Caki2 (cell line): ENCODE data around the gene SLC39A5. TPM values are rescaled to one million over a fixed set of nuclear protein-coding genes. Genes with fewer than 3 reads are reported as not detected.

Experiments used
- DNase-seq: peaks from one replicate; pipeline ENCODE4 v3.0.0-alpha.2; 2015; ENCODE audit warnings: low read depth
- in situ Hi-C: cut with HindIII; loops from 2 replicates; pipeline ENCODE4 v1.10.0; 2016; ENCODE audit warnings: low sequenced_read_pairs, low pct_unique_long_range_greater_than_20kb, mixed read lengths
- total RNA-seq: library from RNA; depleted of rRNA; stranded (reverse); fragments of >200 nt; shearing (Covaris generic); gene quantifications from 2 replicates; pipeline ENCODE4 v1.2.3, GENCODE V29; 2014; ENCODE audit warnings: low replicate concordance

SLC39A5 gene
- total RNA-seq, 1 experiment from 2014 or later, result not detected

DNA sequence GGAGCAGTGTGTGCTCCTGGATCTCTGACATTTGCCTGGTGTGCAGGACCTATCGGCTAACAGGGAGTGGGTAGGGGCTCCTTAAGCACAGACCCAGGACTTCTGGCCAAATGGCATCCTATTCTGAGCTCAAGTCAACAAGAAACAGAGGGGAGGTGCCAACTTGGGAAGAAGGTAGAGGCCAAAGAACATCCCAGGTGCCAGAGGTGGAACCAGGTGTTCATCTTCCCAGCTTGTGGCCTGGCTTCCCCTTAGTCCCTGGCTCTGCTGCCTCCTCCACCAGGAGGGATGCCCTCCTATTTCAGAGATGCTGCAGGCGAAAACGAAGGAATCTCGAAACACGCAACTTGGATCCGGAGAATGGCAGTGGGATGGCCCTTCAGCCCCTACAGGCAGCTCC, 6.2 kb downstream of the SLC39A5 start:
- in situ Hi-C loops, result no loop called here
- no peak for DNase-seq

DNA sequence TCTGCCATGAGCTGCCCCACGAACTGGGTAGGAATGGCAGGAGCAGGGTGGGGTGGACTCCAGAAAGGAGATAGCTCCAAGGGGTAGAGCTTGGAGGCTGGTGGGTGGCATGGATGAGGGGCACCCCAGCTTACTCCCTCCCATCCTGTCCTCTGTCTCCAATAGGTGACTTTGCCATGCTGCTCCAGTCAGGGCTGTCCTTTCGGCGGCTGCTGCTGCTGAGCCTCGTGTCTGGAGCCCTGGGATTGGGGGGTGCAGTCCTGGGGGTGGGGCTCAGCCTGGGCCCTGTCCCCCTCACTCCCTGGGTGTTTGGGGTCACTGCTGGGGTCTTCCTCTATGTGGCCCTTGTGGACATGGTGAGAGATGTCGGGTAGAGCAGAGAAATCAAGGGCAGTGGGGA, 7.1 kb downstream of the SLC39A5 start:
- DNase-seq, result no peak

DNA sequence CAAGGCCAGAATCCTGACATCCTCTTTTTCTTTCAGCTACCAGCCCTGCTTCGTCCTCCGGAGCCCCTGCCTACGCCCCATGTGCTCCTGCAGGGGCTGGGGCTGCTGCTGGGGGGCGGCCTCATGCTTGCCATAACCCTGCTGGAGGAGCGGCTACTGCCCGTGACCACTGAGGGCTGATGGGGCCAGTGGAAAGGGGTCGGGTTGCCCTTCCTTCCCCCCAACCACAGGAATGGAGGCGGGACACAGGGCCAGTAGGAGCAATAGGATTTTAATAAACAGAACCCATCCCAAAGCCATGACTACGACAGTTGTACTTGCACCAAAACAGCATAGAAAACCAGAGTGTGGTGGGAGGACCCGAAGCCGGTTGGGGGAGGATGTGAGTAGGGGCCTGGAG, 7.7 kb downstream of the SLC39A5 start:
- in situ Hi-C loops, result no loop called here
- no peak for DNase-seq

More for the DNA sequence above, 7.1 kb downstream of the SLC39A5 start:
- in situ Hi-C loops, result no loop called here

DNA sequence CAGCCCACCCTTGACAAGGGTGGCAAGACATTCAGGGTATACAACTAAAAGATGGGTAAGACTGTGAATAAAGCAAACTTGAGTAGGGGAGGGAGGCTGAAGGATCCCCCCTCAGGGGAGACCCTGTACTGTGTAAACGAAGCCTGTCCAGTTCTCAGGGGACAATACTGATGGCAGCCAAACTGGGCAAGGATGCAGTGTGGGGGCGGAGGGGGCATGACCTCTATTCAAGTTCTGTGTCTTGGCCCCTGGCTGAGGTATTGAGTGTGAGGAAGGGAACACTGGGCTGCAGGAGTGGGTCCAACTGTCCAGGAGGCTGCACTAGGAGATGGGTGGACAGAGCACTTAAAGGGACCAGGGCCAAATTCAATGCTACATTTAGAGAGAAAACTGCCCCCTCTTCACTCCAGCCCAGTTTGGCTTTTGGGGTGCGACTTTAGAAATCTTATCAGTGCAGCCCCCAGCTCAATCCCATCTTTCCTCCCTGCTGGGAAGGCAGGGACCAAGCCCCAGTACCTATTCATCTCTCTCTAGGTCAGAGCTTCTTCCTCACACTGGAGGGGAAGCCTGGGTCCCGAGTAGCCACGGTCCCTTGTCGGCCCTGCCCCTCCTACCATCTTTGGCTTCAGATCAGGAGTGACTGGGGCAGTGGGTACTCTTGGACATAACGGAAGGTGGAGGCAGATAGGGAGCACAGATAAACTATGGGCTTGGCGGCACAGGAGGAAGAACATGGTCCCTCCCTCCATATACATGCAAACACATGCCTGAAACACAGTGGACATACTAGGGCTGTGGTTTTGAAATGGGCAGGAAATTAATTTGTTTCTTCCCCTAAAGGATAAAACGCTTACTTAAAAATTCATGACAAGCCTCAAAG, 11.8 kb downstream of the SLC39A5 start:
- in situ Hi-C loops, result no loop called here

DNA sequence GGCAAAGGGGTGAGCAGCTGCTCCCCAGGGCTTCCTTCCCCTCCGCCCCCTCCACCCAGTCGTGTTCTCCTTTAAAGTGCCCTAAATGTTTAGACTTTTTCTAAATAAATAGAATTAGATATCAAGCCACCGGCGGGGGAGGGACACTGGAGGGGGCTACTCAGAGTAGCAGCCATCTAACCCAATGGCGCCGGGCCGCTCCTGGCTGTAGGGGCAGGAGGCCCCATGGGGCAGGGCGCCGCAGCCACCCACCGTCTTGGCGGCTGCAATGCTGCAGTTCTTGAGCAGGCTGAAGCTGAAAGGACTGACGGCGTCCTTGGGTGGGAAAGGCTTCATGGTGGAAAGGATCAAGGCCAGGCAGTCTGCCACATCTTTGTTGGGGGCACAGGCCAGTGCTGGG, 13.1 kb downstream of the SLC39A5 start:
- DNase-seq, result no peak
- in situ Hi-C loops, result no loop called here

More for the DNA sequence above, 11.8 kb downstream of the SLC39A5 start:
- DNase-seq, result no peak

DNA sequence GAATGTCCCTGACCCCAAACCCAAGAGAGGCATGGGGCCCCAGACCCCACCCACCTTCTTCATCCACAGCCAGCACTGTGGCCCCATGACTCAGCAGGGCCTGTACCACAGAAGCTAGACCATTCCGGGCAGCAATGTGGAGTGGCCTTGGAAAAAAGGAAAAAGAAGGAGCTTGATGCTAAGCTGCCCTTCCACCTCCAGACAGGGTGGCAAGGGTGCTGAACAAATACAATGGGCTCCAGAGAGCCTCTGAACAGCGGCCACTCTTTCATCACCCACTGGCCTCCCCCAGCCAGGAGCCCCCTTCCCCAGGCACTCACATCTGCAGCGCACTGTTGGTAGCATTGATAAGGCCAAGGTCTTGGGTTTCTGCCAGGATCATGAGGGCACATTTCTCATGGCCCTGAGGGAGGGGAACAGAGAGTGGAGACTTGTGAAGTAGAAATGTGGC, 13.9 kb downstream of the SLC39A5 start:
- in situ Hi-C loops, result no loop called here
- DNase-seq, result no peak

DNA sequence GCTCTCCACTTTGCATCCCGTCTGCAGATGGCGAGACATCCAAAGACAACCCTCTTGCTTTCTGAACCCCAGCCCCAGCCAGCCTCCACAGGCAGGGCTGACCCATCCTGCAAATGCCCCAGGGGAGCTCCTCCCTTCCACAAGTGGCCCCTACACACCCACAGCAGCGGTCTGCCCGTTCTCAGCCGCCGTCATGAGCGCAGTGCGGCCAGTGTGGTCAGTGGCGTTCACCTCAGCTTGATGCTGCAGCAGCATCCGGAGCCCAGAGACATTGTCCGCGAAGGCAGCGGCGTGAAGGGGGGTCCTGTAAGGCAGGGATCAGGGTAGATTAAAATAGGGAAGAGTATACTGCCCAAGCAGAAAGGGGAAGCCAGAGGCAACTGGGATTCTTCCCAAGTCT, 14.6 kb downstream of the SLC39A5 start:
- DNase-seq, result no peak
- in situ Hi-C loops, result no loop called here

DNA sequence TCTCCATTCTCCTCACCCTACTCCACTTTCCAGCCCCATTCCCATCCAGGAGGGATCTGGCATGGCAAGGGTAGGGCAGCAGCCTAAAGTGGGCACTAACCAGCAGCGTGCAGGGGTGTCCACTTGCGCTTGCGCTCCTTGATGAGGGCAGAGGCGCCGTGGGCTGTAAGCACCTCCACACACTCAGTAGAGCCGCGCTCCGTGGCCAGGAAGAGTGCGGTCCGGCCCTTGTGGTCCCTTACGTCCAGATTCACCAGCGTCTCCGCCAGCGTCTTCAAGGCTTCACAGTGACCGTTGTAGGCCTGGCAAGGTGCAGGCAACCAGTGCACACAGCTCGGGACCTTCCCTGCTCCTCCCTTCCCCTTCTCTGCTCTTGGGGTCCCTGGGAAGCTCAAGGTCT, 18.1 kb downstream of the SLC39A5 start:
- in situ Hi-C loops, result no loop called here
- no peak for DNase-seq

DNA sequence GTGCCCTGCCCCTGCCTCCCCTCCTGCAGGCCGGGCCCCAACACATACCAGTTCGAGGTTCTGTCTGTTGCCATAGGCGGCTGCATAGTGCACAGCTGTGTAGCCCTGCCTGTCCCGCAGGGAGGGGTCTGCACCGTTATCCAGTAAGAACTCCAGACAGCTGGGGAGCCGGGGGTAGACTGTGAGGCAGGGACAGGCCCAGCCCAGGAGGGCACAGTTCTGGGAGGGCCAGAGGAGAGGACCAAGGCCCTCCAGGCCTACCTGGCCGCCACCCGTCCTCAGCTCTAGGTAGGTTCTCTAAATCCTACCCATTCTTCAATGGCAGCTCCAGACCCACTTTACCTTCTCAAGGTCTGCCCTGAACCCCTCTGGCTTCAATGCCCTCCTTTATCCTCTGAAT, 18.9 kb downstream of the SLC39A5 start:
- no peak for DNase-seq
- in situ Hi-C loops, result no loop called here

DNA sequence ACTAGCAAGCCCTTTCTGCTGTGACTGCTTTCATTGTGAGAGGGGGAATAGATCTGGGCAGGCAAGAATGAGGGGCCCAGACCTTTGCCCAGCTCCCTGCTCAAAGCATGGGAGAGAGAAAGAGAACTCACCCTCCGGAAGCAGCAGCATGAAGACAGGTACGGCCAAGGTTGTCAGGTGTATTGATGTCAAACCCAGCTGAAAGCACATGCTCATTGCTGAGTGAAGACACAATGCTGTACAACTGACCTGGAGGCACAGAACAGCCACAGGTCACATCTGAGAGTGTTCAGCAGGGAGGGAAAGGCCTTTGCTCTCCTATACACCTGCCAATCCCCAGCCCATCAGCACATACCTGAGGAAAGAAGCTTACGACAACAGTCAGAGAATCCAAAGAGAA, 22.8 kb downstream of the SLC39A5 start:
- in situ Hi-C loops, result no loop called here

DNA sequence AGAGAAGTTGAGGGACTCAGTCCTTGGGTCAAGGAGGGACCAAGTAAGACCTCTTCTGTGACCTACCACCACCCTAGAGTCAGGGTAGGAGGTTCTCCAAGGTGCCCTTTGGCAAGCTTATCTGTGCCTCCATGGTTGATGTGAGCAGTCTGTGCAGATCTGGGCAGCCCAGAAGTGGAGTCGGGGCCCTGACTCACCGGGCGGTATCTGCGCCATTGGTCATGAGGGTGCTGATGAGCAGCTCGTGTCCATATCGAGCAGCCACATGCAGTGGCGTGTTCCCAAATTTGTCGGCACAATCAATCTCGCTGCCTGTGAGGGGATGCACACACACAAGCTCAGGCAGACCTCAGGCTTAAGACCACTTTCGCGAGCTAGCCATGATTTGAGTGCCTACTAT, 23.2 kb downstream of the SLC39A5 start:
- in situ Hi-C loops, result no loop called here
- no peak for DNase-seq

More for the DNA sequence above, 22.8 kb downstream of the SLC39A5 start:
- DNase-seq, result no peak

DNA sequence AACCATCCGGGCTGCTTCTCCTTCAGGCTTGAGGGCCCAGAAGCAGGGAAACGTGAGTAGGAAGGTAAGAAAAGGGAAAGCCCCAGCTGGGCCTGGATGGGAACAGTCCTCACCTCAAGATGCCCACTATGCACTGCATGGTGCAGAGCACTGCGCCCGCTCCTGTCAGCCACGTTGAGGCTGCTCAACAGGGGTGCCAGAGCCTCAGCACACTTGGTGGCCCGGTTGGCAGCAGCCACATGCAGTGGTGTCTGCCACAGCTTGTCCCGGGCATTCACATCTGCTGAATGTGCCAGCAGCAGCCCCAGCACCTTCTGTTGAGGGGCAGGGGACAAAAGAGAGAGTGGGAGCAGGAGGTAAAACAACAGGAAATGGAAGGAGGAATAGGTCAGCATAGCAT, 25.8 kb downstream of the SLC39A5 start:
- in situ Hi-C loops, result no loop called here
- no peak for DNase-seq

DNA sequence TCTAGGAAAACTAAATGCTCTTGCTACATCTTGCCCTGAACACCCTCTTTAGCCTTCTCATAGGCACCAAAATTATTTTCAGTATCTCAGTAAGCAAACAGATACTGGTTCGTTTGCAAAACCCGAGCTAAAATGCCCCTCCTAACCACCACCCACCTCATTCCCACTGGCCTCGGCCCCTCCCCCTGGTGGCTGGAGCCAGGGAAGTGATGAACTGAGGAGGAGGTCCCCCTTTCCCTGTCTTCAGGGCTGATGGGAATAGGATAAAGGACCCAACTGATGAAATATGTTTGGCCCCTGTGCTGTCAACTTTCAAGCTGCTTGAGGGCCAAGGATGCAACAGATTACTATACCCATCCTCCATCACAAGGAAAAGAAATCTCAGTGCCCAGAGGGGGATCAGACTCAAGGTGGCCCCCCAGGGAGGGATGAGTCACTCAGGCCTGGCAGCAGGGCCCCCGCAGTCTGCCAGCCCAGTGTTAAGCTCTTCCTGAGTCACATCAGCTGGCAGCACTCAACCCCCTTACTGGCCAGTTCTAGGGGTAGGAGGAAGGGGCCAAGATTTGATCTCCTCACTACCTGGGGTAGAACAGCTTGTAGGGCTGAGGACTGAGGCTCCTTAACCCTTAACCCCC, 26.6 kb downstream of the SLC39A5 start:
- in situ Hi-C loops, result no loop called here
- DNase-seq, result no peak

DNA sequence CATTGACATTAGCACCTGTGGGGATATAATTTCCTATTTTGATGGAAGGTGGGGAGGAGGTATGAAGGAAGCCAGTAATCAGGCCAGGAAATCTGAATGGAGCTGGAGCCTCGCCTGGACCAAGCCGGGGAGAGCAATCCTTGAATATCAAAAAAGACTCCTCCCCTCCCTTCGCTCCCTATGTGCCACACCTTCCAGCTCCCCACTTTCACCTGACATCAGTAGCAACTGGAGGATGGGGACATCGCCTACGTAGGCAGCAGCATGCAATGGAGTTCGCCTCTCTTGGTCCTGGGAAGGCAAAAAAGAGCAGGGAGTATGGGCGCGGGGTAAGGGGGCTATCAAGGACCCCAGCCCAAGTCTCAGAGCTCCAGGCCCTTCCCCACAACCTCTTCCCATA, 27.2 kb downstream of the SLC39A5 start:
- in situ Hi-C loops, result no loop called here
- no peak for DNase-seq

DNA sequence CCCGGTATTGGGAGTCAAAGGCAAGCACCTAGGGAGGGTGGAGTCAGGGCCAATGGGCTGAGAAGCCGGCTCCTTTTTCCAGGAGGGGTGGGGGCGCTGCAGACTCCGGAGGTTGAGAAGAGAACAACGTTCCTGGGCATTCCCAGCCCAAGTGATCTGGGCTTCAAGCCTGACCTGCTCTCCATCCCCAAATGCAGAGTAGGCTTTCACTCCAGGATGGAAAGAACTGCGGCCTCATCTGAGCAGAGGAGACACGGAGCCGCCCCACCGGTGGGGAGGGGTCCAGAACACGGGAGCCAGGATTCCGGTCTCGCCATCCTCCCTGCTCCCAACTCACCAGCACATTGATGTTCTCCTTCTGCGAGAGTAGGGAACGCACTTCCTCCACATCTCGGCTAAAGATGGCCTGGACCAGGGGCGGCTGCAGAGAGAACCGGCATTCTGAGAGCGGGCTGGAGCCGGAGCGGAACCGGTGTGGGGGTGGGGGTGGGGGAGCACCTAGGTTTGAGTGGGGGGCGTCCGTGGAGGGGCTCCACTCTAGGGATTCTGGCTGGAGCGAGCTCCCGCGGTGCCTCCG, 27.7 kb downstream of the SLC39A5 start:
- in situ Hi-C loops, result no loop called here
- peak; percentile 60 for DNase-seq

DNA sequence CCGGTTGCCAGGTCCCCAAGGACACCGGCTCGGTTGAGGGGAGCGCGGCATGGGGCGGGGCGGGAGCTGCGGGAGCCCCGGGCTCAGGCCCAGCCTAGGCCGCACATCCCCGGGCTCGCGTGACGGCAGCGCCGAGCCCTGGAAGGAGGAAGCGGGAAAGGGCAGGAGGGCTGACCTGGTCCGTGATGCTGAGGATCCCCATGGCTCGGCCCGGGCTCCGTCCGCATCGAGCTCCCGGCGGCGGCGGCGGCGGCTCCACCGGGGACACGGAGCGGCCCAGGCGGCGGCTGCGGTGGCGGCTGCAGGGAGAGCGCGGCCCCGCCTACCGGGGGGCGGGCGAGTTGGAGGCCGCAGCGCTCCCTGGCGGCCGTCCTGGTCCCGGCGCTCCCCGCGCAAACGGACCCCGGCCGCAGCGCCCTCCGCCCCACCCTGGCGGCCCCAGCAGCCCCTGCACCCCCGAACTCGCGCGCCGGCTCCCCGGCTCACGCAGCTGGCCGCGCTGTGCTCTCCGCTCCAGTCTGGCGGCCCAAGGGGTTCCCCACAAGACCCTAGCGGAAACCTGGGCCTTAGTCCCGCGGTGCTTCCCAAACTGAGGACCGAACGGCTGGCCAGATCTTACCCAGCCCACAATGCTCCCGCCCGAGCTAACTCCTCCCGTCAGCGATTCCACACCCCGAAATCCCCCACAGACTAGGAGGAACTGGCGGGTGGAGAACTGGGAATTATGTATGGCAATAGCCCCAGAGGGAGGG, 28.4 kb downstream of the SLC39A5 start, which contains the start of gene ANKRD52:
Gene ANKRD52 (minus strand): TSS at position 317 of the 752 bp plus-strand sequence. CDS start 115 bp downstream, at position 202.
- in situ Hi-C loops, result no loop called here
- peak; percentile 83 for DNase-seq

DNA sequence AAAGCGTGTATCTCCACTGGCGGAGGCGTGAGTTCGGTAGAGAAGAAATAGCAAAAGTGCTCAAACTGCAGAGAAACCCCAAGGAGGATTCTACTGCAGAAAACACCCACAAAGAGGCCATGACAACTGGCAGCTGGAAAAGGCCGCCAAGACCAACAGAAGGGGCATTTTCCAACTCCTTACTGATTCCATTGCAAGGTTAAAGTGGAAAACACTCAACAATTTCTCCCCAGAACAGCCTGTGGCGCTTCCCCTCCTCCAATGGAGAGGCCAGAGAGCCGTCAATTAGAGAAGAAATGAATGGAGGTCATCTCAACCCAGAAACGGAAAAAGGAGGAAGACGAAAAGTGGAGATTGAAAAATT, 29.0 kb downstream of the SLC39A5 start:
- in situ Hi-C loops, result no loop called here
- no peak for DNase-seq

DNA sequence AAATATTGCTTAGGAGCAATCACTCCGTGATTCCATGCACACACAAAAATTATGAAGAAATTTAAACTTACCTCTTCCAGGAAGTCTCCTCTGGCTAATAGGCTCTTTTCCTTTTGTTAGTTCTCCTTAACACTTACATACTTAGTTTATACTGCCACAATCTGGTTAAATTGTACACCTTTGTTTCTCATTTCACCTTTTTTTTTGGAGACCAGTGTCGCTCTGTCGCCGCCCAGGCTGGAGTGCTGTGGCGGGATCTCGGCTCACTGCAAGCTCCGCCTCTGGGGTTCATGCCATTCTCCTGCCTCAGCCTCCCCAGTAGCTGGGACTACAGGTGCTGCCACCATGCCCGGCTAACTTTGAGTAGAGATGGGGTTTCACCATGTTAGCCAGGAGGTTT, 30.5 kb downstream of the SLC39A5 start:
- DNase-seq, result no peak

DNA sequence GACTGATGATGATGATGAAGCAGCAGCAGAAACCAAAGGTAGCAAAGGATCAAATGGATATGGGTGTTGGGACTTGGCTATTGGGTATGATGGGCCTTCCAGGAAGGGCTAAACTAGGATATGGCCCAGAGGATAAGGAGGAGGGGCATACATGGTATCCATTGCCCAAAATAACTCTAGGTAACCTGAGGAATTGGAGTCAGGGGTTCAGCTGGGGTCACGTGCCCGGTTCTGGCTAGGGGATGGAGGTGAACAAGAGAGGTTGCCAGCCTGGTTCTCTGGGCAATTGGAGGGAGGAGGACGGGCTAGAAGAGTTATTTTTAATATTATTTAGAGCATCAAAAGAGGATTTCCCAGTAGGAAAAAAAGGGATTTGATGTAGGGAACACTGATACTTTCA, 31.1 kb downstream of the SLC39A5 start:
- no peak for DNase-seq
- in situ Hi-C loops, result no loop called here

More for the DNA sequence above, 30.5 kb downstream of the SLC39A5 start:
- in situ Hi-C loops, result no loop called here
